ENCODE measurements around the gene RPN2. TPM values are rescaled to one million over a fixed set of nuclear protein-coding genes. Genes with fewer than 3 reads are reported as not detected.
A peak's percentile ranks its signal among the peaks of the same experiment; 100 is the strongest.

Gene RPN2
- total RNA-seq (2021; fragmentation: NEBNext Ultra II Directional; extraction: Animal tissue kit (Norgen Biotek cat#: 25700)): 100 to 1,000 TPM; 261 to 304 (median 270) TPM
- long read RNA-seq, transcript RPN2-201 (17 exons, 2,515 nt): major isoform, 513 of 670 reads
- long read RNA-seq, partial matches to known transcripts: 99 of 670 reads
- long read RNA-seq, other reads (novel, unspliced or antisense): 58 of 670 reads

DNA sequence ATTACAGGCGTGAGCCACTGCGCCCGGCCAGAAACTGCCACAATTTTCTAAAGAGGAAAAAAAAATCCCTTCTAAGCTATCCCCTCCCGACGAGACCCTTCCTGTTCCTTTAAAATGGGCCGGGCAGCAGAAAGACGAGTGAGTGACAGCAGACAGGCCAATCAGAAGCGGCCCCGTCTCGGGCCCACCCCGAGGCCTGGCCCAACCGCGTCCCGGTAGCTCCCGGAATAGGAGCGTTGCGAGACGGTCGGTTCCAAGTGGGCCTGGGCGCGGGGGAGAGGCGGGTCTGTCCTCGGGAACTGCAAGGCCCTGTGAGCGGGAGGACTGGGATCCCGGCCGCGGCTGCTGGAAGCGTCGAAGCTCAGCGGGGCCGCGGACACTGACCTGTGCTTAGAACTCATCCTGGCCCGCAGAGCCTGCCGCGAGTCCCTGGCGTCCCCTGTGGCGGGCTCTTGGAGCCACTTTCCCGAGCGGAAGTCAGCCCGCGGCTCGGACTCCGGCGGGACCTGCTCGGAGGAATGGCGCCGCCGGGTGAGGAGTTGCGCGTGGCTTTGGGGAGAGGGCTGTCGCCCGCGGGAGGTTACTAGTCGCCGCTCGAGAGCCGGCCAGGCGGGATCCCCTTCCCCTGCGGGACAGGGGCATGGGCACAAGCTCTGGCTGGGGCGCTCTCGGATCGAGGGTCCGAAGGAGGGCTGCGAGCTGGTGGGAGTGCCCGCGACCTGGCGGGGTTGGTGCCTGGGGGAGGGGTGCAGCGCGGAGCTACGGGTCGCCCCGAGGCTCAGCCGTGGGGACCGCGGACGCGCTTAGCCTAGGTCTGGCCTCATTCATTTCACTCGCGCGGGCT is at the start of gene RPN2, which contains the start of gene MROH8:
TSS of gene RPN2 (plus strand) at position 492 of the 844 bp plus-strand sequence. CDS start at position 519, 27 bp downstream.
TSS of gene MROH8 (minus strand) at position 710 of the 844 bp plus-strand sequence.
- peak; percentile 98 for DNase-seq
- no peaks in the 10 kb centered on the region for H3K9me3 Mint-ChIP-seq
- TF ChIP-seq, protein P1, sequence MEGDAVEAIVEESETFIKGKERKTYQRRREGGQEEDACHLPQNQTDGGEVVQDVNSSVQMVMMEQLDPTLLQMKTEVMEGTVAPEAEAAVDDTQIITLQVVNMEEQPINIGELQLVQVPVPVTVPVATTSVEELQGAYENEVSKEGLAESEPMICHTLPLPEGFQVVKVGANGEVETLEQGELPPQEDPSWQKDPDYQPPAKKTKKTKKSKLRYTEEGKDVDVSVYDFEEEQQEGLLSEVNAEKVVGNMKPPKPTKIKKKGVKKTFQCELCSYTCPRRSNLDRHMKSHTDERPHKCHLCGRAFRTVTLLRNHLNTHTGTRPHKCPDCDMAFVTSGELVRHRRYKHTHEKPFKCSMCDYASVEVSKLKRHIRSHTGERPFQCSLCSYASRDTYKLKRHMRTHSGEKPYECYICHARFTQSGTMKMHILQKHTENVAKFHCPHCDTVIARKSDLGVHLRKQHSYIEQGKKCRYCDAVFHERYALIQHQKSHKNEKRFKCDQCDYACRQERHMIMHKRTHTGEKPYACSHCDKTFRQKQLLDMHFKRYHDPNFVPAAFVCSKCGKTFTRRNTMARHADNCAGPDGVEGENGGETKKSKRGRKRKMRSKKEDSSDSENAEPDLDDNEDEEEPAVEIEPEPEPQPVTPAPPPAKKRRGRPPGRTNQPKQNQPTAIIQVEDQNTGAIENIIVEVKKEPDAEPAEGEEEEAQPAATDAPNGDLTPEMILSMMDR (IDR thresholded peaks at IDR 0.05): peak; percentile 23; the same call in 1 of the 2 replicates
- peak within 1 kb of the TSS; percentile 99 for H3K27ac Mint-ChIP-seq
- peak within 1 kb of the TSS; percentile 89 for H3K4me3 Mint-ChIP-seq
- peaks cover 1% of the 10 kb centered on the region; the same call in 1 of the 2 replicates for H3K27me3 Mint-ChIP-seq (ENCODE audit: insufficient read depth)
- peaks cover 29% of the 10 kb centered on the region for H3K4me1 Mint-ChIP-seq (ENCODE audit: low read depth)
- peaks cover 11% of the 10 kb centered on the region for H3K36me3 Mint-ChIP-seq (ENCODE audit: low read depth)

DNA sequence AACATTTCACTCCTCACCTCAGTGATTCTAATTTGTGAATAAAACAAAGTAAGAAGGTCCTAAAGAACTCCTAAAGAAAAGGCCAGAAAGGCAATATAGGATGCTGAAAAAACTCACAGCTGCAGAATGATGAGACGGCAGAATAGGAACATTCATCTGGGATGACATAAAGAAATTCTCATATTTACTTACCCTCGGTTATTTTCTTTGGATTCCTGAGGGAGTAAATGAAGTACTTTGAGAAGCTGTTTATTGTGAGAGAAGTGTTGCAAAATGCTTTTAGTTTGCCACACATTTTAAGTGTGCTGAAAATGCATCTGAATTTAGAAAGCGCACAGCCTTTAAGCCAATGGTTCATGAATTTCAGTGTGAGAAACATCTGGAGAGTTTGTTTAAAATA is 47.6 kb upstream of the RPN2 start:
- TF ChIP-seq, protein P1 (IDR thresholded peaks at IDR 0.05): no peak
- peaks cover 17% of the 10 kb centered on the region for H3K27me3 Mint-ChIP-seq (ENCODE audit: insufficient read depth)
- H3K4me3 Mint-ChIP-seq: no peak overlapping the region

DNA sequence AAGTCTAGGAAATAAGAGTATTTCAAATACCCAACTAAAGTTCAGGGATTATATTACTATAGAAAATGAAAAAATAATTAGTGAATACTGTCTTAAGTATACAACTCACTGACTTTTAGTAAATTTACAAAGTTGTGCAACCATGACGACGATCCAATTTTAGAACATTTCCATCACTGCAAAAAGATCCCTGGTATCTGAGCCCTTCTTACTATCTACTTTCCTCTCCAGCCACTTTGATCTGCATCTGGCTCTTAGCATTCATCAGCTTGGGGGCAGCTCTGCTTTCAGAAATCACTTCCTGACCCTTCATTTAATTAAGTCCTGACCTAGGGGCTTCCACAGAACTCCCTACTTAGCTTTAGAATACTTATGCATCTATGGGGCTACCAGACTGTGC is 45.2 kb upstream of the RPN2 start:
- Mint-ChIP-seq H3K27ac (no peak overlapping the region), H3K36me3 (ENCODE audit: low read depth) (no peaks in the 10 kb centered on the region), H3K27me3 (ENCODE audit: insufficient read depth) (peaks cover 11% of the 10 kb centered on the region), H3K9me3 (no peaks in the 10 kb centered on the region), H3K4me1 (ENCODE audit: low read depth) (no peaks in the 10 kb centered on the region), H3K4me3 (no peak overlapping the region)
- no peak for DNase-seq
- TF ChIP-seq, protein P1 (IDR thresholded peaks at IDR 0.05): no peak

More for the DNA sequence above, 47.6 kb upstream of the RPN2 start:
- Mint-ChIP-seq H3K4me1 (ENCODE audit: low read depth) (no peaks in the 10 kb centered on the region), H3K9me3 (0 out of 2 replicates have a peak, but pooled peaks cover 4% of the 10 kb centered on the region), H3K36me3 (ENCODE audit: low read depth) (no peaks in the 10 kb centered on the region), H3K27ac (no peak overlapping the region)
- DNase-seq: no peak

DNA sequence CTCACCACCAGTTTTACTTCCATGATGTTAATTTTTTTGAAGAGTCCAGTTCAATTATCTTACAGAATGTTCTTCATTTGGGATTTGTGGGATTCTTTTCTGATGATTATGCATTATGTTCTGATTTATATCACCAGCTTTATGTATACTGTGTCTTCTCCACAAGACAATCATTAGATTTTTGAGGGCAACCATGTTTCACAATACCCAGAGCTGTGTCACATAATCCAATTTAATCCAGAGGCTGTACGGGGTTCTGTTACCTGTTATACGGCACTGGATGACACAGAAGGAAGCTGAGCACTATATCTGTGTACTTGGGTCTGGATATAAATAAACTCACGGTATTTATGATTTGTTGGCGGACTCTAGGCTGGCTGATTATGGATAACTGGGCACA is 41.6 kb upstream of the RPN2 start:
- Mint-ChIP-seq H3K27ac (no peak overlapping the region), H3K9me3 (no peaks in the 10 kb centered on the region), H3K4me1 (ENCODE audit: low read depth) (0 out of 2 replicates have a peak, but pooled peaks cover 3% of the 10 kb centered on the region), H3K36me3 (ENCODE audit: low read depth) (no peaks in the 10 kb centered on the region), H3K4me3 (no peak overlapping the region), H3K27me3 (ENCODE audit: insufficient read depth) (peaks cover 3% of the 10 kb centered on the region)
- no peak for DNase-seq
- TF ChIP-seq, protein P1 (IDR thresholded peaks at IDR 0.05): no peak

DNA sequence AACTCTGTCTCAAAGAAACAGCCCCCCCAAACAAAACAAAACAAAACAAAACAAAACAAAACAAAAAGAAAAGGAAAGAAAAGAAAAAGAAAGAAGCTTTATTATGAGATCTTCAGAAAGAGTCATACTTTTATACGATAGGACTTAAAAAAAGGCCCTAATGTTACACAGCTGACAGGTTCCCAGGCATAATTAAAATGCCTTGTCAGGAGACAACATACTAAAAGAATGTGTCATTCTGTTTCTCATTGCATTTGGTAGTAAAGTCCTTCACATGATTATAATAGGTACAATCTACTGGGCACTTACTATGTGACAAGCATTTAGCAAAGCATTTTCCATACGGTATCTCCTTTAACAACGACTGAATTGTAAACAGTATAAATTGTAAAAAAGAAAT is 36.4 kb upstream of the RPN2 start:
- H3K4me1 Mint-ChIP-seq (ENCODE audit: low read depth): 0 out of 2 replicates have a peak, but pooled peaks cover 6% of the 10 kb centered on the region
- H3K27ac Mint-ChIP-seq: no peak overlapping the region
- H3K27me3 Mint-ChIP-seq (ENCODE audit: insufficient read depth): no peaks in the 10 kb centered on the region
- H3K9me3 Mint-ChIP-seq: no peaks in the 10 kb centered on the region
- TF ChIP-seq, protein P1 (IDR thresholded peaks at IDR 0.05): no peak
- no peak overlapping the region for H3K4me3 Mint-ChIP-seq
- H3K36me3 Mint-ChIP-seq (ENCODE audit: low read depth): no peaks in the 10 kb centered on the region
- peak; percentile 19 for DNase-seq
